CD1c-positive myeloid dendritic cell (primary cell): ENCODE data around the gene ADCY10.

Experiments used
- DNase-seq: peaks from one replicate; pipeline ENCODE4 v3.0.0-alpha.2; 2016; ENCODE audit errors: extremely low spot score

Gene ADCY10

DNA sequence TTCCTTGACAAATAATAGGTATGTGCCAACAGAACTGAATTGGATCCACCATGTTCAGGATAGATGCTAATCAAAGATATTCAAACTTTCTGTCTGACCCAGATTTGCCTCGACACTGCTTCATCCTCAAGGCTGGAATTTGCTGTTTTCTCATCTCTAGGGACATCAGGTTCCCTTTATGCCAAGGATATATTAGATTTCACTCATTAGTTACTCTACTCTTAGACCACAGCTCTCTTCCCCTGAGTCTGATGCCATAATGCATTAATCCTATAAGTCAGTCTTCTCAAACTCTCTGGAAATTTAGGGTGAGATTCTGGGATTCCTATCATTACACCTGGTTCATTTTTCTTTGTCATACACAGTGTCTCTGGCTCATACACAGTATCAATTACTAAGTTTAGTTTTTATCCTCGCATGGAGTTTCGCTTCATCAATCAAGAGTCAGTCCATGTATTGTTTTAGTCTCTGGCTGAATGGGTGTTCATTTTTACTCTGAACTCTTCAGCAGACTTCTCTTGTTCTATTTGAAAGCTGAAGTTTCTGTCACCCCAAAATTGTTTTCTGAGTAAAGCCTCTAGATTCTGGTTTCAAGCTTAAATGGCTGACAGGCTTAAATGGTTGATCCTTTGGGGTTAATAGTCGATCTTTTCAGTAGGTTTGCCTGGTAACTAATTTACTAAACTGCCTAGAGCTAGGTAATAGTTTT, 13.3 kb upstream of the ADCY10 start:
- DNase-seq = no peak

- DNase-seq = no peak
Observed at GRCh38 chr1:167926486-167926997, 12.6 kb upstream of the ADCY10 start.

- DNase-seq = no peak
Observed at GRCh38 chr1:167924543-167925231, 10.8 kb upstream of the ADCY10 start.

DNA sequence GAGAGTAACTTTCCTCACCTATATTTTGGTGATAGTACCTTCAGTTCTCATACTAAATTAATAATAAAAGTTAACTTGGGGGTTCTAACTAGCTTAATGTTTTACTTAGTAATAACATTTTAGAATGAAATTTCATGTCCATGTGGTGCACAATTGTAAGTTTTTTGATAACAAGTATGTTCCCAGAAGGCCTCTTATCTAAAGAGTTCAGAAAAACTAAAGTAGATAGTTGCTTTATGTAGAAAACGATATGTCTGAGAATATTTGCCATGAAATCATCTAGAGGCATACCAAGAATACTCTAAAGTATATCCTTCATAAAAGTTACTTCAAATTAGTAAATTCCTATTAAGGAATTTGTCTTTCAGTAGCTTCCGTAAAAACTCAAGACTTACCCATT, 10.2 kb upstream of the ADCY10 start:
- DNase-seq = no peak

- no peak for DNase-seq
Observed at GRCh38 chr1:167923324-167924056, 9.6 kb upstream of the ADCY10 start.

DNA sequence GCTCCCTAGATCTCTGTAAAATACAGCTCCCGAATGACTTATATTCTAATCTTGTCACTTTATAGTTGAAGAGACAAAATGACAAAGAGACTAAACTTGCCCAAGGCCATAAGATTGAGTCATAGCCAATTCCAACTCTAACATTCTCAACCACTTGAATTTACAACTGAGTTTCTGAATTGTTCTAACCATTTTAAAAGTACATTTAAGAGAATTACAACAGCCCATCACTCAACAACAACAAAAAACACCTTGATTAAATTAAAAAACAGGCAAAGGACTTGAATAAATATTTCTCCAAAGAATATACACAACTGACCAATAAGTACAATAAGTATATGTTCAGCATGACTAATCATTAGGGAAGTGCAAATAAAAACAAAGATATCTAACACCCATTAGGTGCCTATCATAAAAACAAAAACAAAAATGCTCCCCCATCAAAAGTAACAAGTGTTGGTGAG, 8.7 kb upstream of the ADCY10 start:
- no peak for DNase-seq

GRCh38 chr1:167922023-167922422, 8.1 kb upstream of the ADCY10 start:
- DNase-seq = no peak

- no peak for DNase-seq
Observed at GRCh38 chr1:167916766-167917511, 3.0 kb upstream of the ADCY10 start.

DNA sequence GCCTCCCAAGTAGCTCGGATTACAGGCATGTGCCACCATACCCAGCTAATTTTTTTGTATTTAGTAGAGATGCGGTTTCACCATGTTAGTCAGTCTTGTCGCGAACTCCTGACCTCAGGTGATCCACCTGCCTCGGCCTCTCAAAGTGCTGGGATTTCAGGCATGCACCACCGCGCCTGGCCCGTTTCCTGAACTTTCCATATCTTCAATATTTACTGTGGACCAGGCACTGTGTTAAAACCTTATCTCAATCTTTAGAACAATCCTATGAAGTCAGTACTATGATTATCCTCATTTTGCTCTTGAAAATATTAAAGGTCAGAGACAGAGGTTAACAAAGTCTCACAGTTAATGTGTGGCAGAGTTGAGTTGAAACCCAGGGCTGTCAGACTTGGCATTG, 1.6 kb upstream of the ADCY10 start:
- no peak for DNase-seq

- DNase-seq = no peak
Observed at GRCh38 chr1:167912294-167912693, 1.6 kb downstream of the ADCY10 start.

DNA sequence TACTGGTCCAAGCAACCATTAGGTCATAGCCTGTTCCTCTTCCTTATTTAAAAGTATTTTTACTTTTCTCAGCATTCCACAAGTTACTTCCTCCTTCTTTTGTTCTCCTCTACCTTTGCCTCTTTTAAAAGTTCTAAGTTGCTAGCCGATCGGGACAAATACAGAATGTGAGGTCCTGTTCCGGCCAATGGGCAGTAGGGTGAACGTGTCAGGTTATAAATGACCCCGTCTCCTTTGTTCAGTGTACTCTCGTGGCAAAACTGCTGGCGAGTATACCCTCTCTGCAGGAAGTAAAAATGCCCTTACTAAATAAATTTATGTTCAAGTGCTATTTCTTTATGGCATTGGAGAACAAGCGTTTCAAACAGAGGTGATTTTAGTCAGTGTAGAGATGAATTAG, 2.5 kb downstream of the ADCY10 start:
- peak; percentile 17 for DNase-seq

- no peak for DNase-seq
Observed at GRCh38 chr1:167910530-167910929, 3.4 kb downstream of the ADCY10 start.

GRCh38 chr1:167909691-167910180, 4.2 kb downstream of the ADCY10 start:
- no peak for DNase-seq

GRCh38 chr1:167905671-167906070, 8.3 kb downstream of the ADCY10 start:
- no peak for DNase-seq

DNA sequence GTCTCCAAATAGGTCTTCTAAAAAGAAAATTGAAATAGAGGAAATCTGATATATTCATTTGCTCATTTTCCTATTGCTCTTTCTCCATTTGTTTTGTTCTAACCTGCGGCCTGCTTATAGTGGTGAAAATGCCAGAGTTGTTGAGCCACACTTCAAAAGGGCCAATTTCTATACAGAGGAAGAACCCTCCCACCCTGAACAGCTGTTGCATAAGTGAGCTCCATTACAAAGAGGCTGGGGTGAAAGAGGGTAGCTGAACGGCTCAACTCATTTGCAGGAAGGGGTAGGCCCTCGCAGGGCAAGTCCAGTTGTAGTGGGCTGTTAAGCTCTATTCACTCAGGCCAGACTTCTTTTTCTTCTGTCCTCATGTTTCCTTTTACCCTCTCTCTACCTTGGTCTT, 8.8 kb downstream of the ADCY10 start:
- DNase-seq = no peak

- no peak for DNase-seq
Observed at GRCh38 chr1:167904652-167905130, 9.2 kb downstream of the ADCY10 start.

DNA sequence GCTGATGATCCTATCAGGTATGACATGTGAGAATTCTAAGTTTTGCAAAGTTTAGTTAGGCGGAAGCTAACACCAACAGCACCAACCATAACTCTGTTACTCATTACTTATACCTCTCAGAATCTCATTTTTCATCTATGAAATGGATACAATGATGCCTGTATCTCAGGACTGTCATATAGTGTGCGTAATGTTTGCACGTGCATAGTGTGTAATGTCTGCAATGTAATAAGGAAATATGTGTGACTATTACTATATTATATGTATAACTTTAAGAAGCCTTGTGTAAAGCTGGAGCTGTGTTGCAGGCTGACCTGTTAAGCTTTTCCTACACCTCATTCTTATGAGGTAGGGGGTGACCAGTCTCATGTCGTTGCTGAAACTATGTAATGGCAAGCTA, 13.0 kb downstream of the ADCY10 start:
- DNase-seq = no peak

DNA sequence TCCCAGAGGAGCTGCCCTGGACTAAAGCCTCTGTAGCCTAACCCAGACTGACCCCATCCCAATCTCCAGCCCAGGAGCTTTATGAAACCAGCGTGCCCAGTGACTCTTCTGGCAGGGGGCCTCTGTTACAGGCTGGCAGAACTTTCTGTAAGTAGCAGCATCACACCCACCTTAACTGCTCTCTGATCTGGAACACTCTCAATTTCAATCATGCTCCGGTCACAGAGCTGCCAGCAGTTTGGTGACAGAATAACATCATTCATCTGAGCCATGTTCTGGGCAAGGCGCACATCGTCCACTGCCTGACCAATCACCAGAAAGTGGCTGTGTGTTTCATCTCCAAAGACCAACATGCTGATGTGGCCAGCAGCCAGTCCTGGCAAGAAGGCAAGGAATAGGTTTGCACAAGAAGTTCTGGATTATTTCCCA, 14.7 kb downstream of the ADCY10 start:
- DNase-seq = no peak

GRCh38 chr1:167898578-167899222, 15.2 kb downstream of the ADCY10 start:
- no peak for DNase-seq

GRCh38 chr1:167893798-167894197, 20.1 kb downstream of the ADCY10 start:
- DNase-seq = no peak

GRCh38 chr1:167890400-167890799, 23.5 kb downstream of the ADCY10 start:
- no peak for DNase-seq
